HG03354 (cell line): ENCODE measurements around the gene TMEM255B.

ENCODE experiments used
- ATAC-seq: cut with Tn5 transposase; IDR thresholded peaks from one replicate; pipeline ENCODE4 v1.9.1; 2021; ENCODE audit warnings: mild to moderate bottlenecking; ENCODE audit not compliant: unreplicated experiment, poor library complexity, severe bottlenecking

Gene TMEM255B

GRCh38 chr13:113813070-113813748 lies 54.2 kb downstream of the TMEM255B start:
- no peak for ATAC-seq

GRCh38 chr13:113813749-113814434 lies 54.9 kb downstream of the TMEM255B start:
- ATAC-seq = no peak

- no peak for ATAC-seq
Measured at GRCh38 chr13:113814435-113814821, 55.4 kb downstream of the TMEM255B start.

GRCh38 chr13:113815151-113816058 lies 56.4 kb downstream of the TMEM255B start:
- no peak for ATAC-seq

- ATAC-seq = no peak
Measured at GRCh38 chr13:113816254-113816929, 57.4 kb downstream of the TMEM255B start.

- peak; percentile 59 for ATAC-seq
Measured at GRCh38 chr13:113816946-113817859, 58.2 kb downstream of the TMEM255B start.

GRCh38 chr13:113817860-113818691 lies 59.0 kb downstream of the TMEM255B start:
- ATAC-seq = no peak

- ATAC-seq = no peak
Measured at GRCh38 chr13:113818700-113819295, 59.8 kb downstream of the TMEM255B start.

- ATAC-seq = no peak
Measured at GRCh38 chr13:113819341-113819730, 60.3 kb downstream of the TMEM255B start.

- ATAC-seq = no peak
Measured at GRCh38 chr13:113819731-113820715, 61.0 kb downstream of the TMEM255B start.

GRCh38 chr13:113820813-113821651 lies 62.0 kb downstream of the TMEM255B start:
- no peak for ATAC-seq

GRCh38 chr13:113821847-113822246 lies 62.8 kb downstream of the TMEM255B start:
- no peak for ATAC-seq

- ATAC-seq = no peak
Measured at GRCh38 chr13:113822266-113822665, 63.2 kb downstream of the TMEM255B start.

GRCh38 chr13:113822956-113823744 lies 64.1 kb downstream of the TMEM255B start:
- ATAC-seq = no peak

GRCh38 chr13:113823771-113824170 lies 64.7 kb downstream of the TMEM255B start:
- ATAC-seq = no peak
